GM12891 (cell line): ENCODE measurements around the gene FARS2.

Source experiments
- DNase-seq: peaks from one replicate; pipeline ENCODE4 v3.0.0; 2011; ENCODE audit warnings: low spot score; ENCODE audit not compliant: insufficient read length
- FAIRE-seq: peaks from 2 replicates; lab custom pipeline; 2011; peaks lifted over from hg19 to GRCh38; lab: Jason Lieb, UNC
- PAX5 ChIP-seq: IDR thresholded peaks from 2 replicates; pipeline ENCODE4 v1.6.1; 2011; ENCODE audit warnings: low read length, moderate library complexity, mild to moderate bottlenecking; ENCODE audit not compliant: insufficient read depth, severe bottlenecking
- POLR2A ChIP-seq: IDR thresholded peaks from 2 replicates; pipeline ENCODE4 v1.6.1; 2011; ENCODE audit warnings: low read depth, low read length, control low read depth
- POLR2AphosphoS5 ChIP-seq: IDR thresholded peaks from 2 replicates; pipeline ENCODE4 v1.6.1; 2011; ENCODE audit warnings: low read depth, low read length, control low read depth
- POU2F2 ChIP-seq: IDR thresholded peaks from 2 replicates; pipeline ENCODE4 v1.6.1; 2011; ENCODE audit warnings: low read depth, mild to moderate bottlenecking, control low read depth, low read length, moderate library complexity
- SPI1 ChIP-seq: IDR thresholded peaks from 2 replicates; pipeline ENCODE4 v1.6.1; 2011; ENCODE audit warnings: low read depth, low read length, control low read depth
- TAF1 ChIP-seq: IDR thresholded peaks from 2 replicates; pipeline ENCODE4 v1.6.1; 2011; ENCODE audit warnings: low read depth, low read length, control low read depth

Gene FARS2

DNA sequence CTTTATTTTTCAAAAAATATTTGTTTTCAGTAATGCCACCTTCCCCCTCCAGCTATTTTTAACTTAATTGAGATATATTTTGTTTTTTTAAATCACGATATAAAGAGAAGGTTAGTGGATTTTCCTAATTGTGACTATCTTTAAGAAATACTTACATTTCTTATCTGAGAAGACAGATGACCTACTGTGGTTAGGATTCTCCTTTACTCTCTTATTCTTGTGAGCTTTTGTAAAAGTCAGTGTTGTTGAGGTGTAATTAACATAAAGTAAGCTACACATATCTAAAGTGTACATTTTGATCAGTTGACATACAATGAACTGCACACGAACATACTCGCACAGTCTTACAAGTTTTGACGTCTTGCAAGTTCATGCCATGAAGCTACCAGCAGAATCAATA, 144.7 kb downstream of the FARS2 start:
- DNase-seq, result no peak
- FAIRE-seq, result no peak
- no peak for TF ChIP-seq POU2F2
- TF ChIP-seq POLR2A, result no peak
- TF ChIP-seq POLR2AphosphoS5, result no peak
- TF ChIP-seq PAX5, result no peak
- no peak for TF ChIP-seq SPI1
- TF ChIP-seq TAF1, result no peak

DNA sequence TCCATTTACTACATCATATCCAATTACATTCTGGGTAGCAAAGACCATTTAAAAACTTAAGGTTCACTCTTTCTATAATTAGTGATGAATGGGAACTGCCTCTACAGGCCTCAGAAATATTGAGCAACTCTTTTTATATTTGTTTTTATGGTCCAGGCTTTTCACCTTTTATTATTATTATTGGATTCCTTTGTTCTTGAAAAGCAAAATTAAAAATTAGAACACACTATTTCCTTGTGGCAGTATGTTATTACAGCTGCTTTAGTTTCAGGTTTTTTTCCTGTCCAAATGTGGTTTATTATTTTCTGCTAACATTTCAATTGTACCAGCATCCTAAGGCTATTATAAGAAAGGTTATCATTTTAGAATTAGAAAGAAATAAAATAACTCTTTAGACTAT, 150.1 kb downstream of the FARS2 start:
- DNase-seq (no peak), FAIRE-seq (no peak)
- TF ChIP-seq TAF1, result no peak

DNA sequence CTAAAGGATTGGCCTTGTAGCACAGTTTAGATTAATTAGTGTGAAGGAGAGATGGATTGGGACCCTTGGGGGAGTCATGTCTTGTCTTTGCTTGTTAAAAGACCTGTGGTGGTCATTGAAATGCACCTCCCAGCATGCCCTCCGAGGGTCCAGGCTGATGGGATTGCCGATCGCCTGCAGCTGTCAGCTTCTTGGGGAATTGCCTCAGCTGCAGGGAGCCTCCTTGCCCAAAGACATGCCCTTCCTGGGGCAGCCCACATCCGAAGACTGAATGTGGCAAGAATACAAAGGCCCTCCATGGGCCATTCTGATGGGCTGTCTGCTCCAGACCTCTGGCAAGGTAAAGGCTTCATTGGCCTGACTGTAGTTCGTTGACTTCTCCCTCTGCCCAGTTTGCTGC, 150.7 kb downstream of the FARS2 start:
- no peak for TF ChIP-seq POLR2AphosphoS5
- no peak for TF ChIP-seq POLR2A
- TF ChIP-seq PAX5, result no peak
- TF ChIP-seq SPI1, result no peak
- DNase-seq, result no peak
- FAIRE-seq, result no peak

DNA sequence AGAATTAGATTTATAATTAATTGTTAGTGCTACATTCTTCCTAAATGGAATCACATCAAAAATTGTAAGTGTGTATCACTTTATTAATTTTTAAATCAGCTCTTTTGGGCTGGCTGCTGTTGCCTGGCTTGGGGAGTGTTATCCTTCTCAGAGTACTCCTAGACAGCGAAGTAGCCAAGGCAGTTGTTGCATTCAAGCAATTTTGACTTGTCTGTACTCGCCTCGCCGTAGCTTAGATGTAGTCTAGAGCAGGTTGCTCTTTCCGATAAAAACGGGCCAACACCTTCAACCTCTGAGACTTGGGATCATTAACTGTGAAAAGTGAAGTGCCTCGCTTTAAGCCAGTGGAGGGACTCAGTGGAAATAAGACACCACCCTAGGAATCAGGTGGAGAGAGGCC, 151.3 kb downstream of the FARS2 start:
- no peak for FAIRE-seq
- DNase-seq, result no peak

DNA sequence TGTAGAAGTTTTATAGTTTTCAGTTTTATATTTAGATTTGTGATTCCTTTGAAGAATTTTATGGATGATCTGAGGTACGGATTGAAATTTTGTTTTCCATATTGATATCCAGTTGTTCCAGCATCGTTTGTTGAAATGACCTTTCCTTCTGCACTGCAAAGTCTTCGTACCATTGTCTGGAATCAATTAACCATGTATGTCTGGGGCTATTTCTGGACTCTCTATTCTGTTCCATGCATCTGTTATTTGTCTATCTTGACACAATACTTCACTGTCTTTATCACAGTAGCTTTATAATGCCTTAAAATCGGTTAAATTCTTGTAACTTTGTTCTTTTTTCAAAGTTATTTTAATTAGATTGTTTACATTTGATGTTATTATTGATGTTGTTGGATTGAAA, 154.9 kb downstream of the FARS2 start:
- no peak for TF ChIP-seq POU2F2
- no peak for TF ChIP-seq POLR2AphosphoS5
- no peak for TF ChIP-seq SPI1
- TF ChIP-seq POLR2A, result no peak
- TF ChIP-seq PAX5, result no peak
- no peak for FAIRE-seq
- no peak for DNase-seq

More for the DNA sequence above, 151.3 kb downstream of the FARS2 start:
- no peak for TF ChIP-seq TAF1
- no peak for TF ChIP-seq SPI1
- no peak for TF ChIP-seq POU2F2
- TF ChIP-seq POLR2A, result no peak
- no peak for TF ChIP-seq PAX5
- no peak for TF ChIP-seq POLR2AphosphoS5

DNA sequence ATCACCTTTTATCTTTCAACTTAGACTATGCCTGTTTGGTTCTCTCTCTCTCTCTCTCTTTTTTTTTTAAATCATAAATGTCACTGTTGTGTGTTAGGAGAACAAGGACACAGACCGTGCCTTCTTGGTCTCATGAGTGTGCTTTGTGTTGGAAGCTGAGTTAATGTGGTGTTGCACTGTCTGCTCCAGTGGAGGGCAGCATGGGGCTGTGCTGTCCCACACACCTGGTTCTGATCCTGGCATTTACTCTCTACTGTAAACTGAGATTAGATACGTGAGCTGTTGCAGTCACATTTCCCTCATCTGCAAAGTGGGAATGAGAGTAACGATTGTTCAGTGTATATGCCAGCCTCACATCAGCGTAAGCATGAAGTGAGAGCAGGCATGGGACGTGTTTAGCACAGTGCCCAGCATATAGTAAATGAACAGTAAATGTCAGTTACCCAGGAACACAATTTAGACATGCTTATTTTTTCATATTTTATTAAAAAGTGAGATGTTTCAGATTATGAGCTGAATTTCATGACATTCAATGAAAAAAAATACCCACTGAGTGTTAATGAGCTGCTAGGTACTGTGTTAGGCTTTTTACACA, 161.1 kb downstream of the FARS2 start:
- no peak for TF ChIP-seq POLR2AphosphoS5
- TF ChIP-seq PAX5, result no peak
- no peak for TF ChIP-seq SPI1
- TF ChIP-seq POLR2A, result no peak
- no peak for TF ChIP-seq POU2F2
- TF ChIP-seq TAF1, result no peak
- DNase-seq, result no peak
- FAIRE-seq, result peak; percentile 16

DNA sequence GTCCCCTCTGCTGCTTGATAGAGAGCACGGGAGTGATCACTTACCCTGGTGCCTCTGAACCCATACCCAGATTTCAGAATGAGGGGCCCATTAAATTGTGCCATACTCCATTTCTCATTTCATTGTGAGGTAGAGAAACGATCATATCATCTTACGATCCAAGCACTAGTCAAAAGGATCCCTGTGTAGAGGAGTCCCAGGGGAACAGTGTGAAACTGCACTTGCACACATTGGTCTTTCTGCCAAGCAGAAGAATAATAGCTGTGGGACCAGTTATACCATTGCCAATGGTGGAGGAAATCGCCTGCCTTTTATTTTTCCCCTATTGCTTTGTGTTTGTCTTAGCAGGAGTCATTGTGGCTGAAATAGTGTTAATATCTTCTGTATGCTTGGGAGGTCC, 161.9 kb downstream of the FARS2 start:
- TF ChIP-seq SPI1 (no peak), TAF1 (no peak), POLR2AphosphoS5 (no peak), POU2F2 (no peak), PAX5 (no peak), POLR2A (no peak)
- DNase-seq (no peak), FAIRE-seq (no peak)

DNA sequence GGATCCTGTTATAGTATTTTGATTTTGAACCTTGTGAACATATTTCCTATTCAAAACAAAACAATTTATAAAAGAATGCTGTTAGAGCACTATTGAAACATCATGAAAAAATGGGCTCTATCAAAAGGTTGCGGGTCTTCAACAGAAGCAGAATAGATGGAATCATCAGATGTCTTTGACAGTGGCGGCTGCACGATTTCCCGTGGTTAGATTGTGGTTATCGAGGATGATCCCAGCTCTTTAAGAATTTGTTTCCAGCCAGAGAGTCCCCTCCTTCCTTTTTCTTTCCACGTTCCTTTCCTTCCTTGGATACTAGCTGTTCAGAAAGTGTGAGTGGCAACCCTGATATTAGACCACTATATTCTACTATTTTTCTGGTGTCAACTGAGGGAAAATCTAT, 163.4 kb downstream of the FARS2 start:
- TF ChIP-seq PAX5, result no peak
- no peak for TF ChIP-seq POLR2AphosphoS5
- FAIRE-seq, result no peak
- no peak for DNase-seq

DNA sequence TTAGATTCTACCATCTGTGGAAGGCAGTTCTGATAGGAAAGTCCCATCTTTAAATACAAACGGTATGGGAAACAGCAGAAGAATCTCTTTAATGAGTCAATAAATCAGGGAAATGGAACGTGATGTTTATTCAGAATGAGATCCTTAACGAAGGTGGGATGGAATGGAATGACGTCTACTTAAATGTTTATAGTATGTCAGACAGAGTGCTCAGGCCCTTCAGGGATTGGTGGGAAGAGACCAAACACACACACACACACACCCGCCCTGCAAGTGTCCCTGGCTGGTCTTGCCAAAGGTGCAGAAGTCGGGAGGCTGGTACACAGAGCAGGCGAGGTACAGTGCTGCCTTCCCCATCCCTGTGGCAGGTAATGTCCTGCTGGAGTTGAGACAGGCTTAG, 164.0 kb downstream of the FARS2 start:
- TF ChIP-seq POU2F2, result no peak
- TF ChIP-seq POLR2AphosphoS5, result no peak
- TF ChIP-seq PAX5, result no peak
- no peak for TF ChIP-seq TAF1
- no peak for TF ChIP-seq SPI1
- no peak for TF ChIP-seq POLR2A
- DNase-seq, result no peak
- FAIRE-seq, result no peak

DNA sequence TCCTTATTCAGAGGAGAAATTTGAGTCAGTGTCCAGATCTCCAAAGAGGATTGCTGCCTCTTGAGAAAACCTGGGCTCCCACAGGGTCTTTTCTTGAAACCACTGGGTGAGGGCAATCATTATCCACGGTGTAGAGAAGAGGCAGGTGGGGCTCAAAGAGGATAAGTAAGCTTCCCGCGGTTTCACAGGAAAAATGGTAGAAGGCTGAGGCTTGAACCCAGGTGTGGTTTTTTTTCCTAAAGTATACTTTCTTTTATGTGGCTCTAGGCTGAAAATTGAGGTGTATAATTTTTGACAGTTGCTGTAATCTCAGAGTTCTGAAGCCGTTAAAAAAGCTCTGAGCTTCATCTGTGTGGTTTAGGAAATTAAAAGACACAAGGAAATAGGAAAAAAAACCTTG, 164.5 kb downstream of the FARS2 start:
- DNase-seq (no peak), FAIRE-seq (no peak)
- no peak for TF ChIP-seq PAX5
- TF ChIP-seq POLR2AphosphoS5, result no peak
- no peak for TF ChIP-seq POU2F2
- no peak for TF ChIP-seq TAF1
- no peak for TF ChIP-seq POLR2A
- no peak for TF ChIP-seq SPI1

DNA sequence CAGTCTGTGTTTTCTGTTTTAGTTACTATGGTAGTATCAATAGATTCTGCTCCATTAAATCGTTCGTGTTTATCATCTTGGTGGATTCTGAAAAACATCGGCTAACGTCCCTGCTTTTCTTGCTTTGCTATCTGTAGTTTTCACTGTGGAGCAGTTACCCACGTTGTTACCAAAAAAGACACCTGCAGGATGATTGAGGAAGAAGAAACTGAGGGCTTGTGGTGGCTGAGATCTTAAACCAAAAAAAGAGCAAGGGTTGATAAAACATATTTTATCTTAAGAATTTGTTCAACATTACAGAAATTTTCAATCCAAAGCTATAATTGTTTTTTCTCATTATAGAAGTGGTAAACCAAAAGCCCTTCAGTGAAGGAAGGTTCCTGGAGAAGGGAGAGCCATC, 166.3 kb downstream of the FARS2 start:
- FAIRE-seq (peak; percentile 69), DNase-seq (no peak)
- TF ChIP-seq POLR2AphosphoS5 (no peak), TAF1 (no peak), PAX5 (no peak), POLR2A (no peak), POU2F2 (no peak), SPI1 (no peak)
